HG03103 (cell line): ENCODE data around the gene SCYL3.
"Not testable (repeated sequence)": the region's sequence is repeated elsewhere in the genome, so short reads cannot be mapped to it uniquely, and the experiment has no call there.

ENCODE experiments used
- ATAC-seq: cut with Tn5 transposase; IDR thresholded peaks from one replicate; pipeline ENCODE4 v1.9.1; 2021; ENCODE audit warnings: low read depth; ENCODE audit not compliant: unreplicated experiment

Gene SCYL3

GRCh38 chr1:169873582-169874199 lies 20.0 kb downstream of the SCYL3 start:
- ATAC-seq = no peak

- ATAC-seq = no peak
Measured at GRCh38 chr1:169872906-169873305, 20.8 kb downstream of the SCYL3 start.

- ATAC-seq = not testable (repeated sequence)
Measured at GRCh38 chr1:169871988-169872387, 21.7 kb downstream of the SCYL3 start.

- ATAC-seq = no peak
Measured at GRCh38 chr1:169869426-169869825, 24.3 kb downstream of the SCYL3 start.

GRCh38 chr1:169868978-169869377 lies 24.7 kb downstream of the SCYL3 start:
- ATAC-seq = no peak

- ATAC-seq = no peak
Measured at GRCh38 chr1:169867012-169867675, 26.6 kb downstream of the SCYL3 start.

- ATAC-seq = no peak
Measured at GRCh38 chr1:169866577-169866976, 27.1 kb downstream of the SCYL3 start.

- not testable (repeated sequence) for ATAC-seq
Measured at GRCh38 chr1:169864531-169864930, 29.2 kb downstream of the SCYL3 start.

- ATAC-seq = no peak
Measured at GRCh38 chr1:169860750-169861149, 32.9 kb downstream of the SCYL3 start.

- no peak for ATAC-seq
Measured at GRCh38 chr1:169860187-169860586, 33.5 kb downstream of the SCYL3 start.

- ATAC-seq = no peak
Measured at GRCh38 chr1:169859001-169859400, 34.7 kb downstream of the SCYL3 start.

GRCh38 chr1:169858467-169858866 lies 35.2 kb downstream of the SCYL3 start:
- no peak for ATAC-seq

GRCh38 chr1:169853341-169853740 lies 40.4 kb downstream of the SCYL3 start:
- ATAC-seq = no peak

GRCh38 chr1:169849346-169850022 lies 44.2 kb downstream of the SCYL3 start:
- no peak for ATAC-seq

GRCh38 chr1:169848456-169848855 lies 45.2 kb downstream of the SCYL3 start:
- no peak for ATAC-seq

- ATAC-seq = no peak
Measured at GRCh38 chr1:169844941-169845608, 48.6 kb downstream of the SCYL3 start.

GRCh38 chr1:169838942-169839341 lies 54.8 kb downstream of the SCYL3 start:
- no peak for ATAC-seq

- no peak for ATAC-seq
Measured at GRCh38 chr1:169836198-169836597, 57.5 kb downstream of the SCYL3 start.

- ATAC-seq = no peak
Measured at GRCh38 chr1:169835647-169836046, 58.0 kb downstream of the SCYL3 start.

GRCh38 chr1:169834869-169835268 lies 58.8 kb downstream of the SCYL3 start:
- ATAC-seq = no peak

GRCh38 chr1:169833179-169833901 lies 60.4 kb downstream of the SCYL3 start:
- no peak for ATAC-seq
